GM19351 (cell line): Measurements from ENCODE around the gene REV3L.
"Not testable (repeated sequence)": the region's sequence is repeated elsewhere in the genome, so short reads cannot be mapped to it uniquely, and the experiment has no call there.

Source experiments
- ATAC-seq: cut with Tn5 transposase; IDR thresholded peaks from one replicate; pipeline ENCODE4 v1.9.1; 2021; ENCODE audit warnings: mild to moderate bottlenecking, moderate library complexity; ENCODE audit not compliant: unreplicated experiment

The REV3L gene, protein sequence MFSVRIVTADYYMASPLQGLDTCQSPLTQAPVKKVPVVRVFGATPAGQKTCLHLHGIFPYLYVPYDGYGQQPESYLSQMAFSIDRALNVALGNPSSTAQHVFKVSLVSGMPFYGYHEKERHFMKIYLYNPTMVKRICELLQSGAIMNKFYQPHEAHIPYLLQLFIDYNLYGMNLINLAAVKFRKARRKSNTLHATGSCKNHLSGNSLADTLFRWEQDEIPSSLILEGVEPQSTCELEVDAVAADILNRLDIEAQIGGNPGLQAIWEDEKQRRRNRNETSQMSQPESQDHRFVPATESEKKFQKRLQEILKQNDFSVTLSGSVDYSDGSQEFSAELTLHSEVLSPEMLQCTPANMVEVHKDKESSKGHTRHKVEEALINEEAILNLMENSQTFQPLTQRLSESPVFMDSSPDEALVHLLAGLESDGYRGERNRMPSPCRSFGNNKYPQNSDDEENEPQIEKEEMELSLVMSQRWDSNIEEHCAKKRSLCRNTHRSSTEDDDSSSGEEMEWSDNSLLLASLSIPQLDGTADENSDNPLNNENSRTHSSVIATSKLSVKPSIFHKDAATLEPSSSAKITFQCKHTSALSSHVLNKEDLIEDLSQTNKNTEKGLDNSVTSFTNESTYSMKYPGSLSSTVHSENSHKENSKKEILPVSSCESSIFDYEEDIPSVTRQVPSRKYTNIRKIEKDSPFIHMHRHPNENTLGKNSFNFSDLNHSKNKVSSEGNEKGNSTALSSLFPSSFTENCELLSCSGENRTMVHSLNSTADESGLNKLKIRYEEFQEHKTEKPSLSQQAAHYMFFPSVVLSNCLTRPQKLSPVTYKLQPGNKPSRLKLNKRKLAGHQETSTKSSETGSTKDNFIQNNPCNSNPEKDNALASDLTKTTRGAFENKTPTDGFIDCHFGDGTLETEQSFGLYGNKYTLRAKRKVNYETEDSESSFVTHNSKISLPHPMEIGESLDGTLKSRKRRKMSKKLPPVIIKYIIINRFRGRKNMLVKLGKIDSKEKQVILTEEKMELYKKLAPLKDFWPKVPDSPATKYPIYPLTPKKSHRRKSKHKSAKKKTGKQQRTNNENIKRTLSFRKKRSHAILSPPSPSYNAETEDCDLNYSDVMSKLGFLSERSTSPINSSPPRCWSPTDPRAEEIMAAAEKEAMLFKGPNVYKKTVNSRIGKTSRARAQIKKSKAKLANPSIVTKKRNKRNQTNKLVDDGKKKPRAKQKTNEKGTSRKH (N-terminal part only)

DNA sequence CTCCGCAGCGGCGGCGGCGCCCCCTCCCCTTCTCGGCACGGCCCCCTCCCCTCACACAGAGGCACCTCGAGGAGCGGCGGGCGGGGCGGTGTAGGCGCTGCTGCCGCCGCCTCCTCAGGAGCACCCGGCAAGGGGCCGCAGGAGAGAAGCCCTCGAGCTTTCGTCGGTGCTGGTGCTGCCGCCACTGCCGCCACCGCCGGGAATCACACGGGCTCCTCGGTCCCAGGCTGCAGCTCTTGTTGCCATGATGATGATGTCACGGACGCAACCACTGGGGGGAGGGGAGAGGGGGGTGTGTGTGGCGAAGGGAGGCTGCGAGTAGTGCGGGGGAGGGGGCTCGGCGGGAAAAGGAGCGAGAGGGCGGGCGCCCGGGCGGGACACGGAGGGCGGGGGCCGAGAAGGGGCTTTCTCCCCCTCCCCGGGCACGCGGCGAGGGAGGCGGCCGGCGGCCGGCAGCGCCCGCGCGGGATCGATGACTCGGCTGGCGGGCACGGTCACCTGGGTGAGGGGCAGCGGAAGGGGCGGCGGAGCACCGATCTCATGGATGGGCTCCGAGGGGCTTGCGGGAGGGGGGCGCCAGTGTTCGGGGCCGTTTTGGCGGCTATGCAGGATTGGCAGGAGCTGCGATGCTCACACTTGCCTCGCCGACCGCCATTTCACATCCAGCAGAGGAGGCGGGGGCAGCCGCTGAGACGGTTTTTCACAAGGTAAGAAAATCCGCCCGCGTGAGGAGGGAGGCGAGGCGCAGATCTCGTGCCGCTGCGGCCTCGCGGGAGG lies at the start of gene REV3L:
Gene REV3L (minus strand): TSS at position 260 of the 777 bp plus-strand sequence. CDS start 330 bp downstream, outside the sequence.
- peak; percentile 31 for ATAC-seq

DNA sequence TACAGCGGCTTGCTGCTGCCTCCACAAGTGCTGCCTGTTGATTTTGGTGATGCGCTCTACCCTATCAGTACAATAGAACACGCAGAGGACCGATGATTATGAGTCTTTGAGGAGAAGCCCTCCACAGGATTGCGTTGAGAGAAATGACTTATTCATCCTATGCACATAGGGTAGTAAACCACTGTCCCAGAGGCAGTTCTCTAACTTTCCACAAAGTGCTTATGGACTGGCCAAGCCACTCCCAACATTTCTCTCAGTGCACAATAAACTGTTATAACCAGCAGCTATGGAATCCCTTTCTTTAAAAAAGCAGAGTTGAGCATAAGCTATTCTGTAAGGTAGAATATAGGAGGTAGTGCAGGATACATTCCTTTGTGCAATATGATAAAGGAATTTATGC lies 48.2 kb upstream of the REV3L start:
- ATAC-seq: no peak

DNA sequence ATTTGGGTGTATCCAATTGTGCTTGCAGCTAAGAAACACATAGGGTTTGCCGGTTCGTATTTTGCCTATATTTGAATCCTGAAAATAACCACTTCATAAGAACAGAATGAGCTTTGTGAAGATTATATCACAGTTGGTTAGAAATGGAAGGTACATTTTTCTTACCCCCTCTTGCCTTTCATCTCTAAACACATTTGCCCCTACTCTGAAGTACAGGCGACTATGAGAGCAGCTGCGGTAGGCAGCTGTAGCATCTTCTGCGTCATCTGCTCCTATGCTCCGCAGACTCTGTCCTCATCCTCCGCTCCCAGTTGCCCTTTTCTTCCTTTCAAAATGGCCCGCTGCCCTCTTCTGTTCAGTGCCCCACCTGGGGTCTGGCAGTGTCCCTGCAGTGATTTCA lies 47.6 kb upstream of the REV3L start:
- no peak for ATAC-seq

DNA sequence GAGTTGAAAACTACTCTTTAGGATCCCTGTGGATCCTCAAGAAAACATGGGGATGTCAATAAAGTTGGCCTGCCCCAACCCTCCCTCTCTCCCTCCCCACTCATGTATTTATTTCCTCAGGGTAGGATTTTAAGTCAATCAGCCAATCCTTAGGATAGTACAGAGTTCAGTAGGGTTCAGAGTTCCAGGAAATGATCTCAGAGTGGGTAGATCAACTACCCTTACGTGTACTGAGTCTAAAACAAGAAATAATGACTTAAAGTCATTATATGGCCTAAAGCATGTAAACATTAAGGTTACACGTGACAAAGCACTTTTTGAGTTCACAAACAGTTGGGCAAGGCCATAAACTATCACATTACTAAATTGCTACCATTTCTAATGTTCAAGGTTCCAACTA lies 47.2 kb upstream of the REV3L start:
- ATAC-seq: no peak

DNA sequence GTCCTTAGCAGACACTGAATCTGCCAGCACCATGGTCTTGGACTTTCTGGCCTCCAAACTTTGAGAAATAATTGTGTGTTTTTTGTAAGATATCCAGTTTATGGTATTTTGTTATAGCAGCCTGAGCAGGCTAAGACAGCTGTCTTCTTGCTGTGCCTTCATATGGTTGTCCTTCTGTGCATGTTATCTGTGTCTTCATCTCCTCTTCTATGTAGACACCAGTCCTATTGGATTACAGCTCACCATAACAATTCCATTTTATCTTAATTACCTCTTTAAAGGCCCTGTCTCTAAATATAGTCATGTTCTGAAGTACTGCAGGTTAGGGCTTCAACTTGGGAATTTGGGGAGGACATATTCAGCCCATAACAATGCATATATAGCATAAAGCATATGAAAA lies 44.3 kb upstream of the REV3L start:
- no peak for ATAC-seq

DNA sequence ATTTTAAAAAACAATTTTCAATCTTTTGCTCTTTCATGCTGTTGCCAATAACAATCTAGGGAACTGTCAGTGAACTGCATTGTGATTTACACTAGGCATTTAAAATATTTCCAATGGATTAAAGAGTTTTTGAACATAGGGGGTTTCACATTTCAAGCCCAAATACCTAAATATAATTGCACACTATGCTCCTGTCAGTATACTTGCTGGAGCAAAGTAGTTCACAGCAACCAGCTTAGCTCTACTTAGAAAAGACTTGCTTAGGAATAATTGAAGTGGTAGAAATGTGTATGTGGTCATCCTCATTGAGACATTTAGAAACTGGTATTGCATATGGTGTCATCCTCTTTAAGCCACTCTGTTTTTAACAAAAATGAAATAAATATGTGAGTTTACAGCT lies 41.7 kb upstream of the REV3L start:
- ATAC-seq: no peak

DNA sequence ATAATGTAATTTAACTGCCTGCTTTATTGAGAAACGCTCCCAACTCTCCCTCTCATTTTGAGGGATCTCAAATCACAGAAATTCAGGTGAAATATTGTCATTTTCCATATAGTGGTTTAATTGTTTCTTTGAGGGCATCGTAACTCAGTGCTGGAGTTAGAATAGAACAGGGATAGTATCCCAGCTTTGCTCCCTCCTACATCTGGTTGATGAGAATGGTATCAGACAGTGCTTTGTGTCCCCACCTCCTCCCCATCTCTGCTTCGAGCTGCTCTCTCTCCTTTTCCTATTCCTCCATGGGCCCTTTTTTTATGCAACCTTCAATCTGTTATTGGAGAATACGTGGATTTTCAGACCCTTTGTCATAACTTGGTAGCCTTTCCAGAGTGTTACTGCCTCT lies 41.2 kb upstream of the REV3L start:
- ATAC-seq: no peak

DNA sequence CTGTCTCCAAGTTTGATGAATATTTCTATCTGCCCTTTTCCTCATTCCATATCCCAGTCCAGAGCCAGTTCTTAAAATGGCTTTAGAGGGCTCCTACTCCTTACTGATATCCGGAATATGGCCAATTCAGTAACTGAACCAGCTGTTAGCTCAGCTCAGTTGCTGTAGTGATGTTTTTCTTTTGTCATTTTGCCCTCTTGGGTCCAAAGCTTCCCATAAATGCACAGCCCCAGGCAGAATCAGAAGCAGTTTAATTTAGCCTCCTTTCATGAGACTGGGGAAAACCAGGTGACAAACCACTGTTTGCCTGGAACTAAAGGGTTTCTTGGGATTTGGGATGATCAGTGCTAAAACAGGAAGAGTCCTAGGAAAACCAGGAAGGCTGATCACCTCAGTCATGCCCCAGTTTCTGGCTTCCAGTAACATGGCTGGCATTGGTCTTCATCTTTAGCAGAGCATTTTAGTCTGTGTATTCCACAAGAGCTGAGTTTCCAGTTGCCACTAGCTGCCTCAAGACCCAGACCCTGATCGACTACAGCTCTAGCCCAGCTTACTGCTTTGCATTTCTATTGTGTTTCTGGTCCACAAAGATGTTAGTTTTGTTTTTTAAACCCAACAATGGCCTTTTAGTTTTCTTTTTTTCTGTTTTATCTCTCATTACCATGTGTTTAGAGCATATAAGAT lies 40.6 kb upstream of the REV3L start:
- no peak for ATAC-seq

DNA sequence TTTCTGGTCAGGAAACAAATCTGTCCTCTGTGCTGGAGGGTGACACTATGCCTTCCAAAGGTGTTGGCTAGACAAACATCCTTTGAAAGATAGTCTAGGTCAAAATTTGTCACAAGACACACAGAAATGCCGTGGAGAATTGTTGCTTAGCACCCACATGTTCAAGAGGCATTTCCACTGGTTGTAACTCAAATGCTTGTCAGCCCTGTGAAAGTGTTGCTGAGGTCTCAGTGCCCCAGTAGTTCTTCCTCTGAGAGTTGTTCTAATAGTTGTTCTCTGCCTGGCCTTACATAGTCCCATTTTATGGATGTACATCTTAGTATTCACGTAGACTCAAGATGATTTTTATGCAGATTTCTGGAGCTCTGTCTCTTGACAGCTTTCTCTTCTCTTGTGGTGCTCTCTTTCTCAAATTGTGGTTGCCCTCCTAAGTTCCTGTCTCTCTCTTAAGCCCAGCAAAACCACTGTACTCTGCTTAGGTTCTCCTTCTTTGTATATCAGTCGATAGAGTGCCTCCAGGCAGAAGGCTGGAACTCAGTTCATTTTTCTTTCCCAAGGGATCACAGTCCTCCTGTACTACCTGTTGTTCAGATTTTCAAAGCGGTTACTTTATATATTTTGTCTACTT lies 39.5 kb upstream of the REV3L start:
- ATAC-seq: no peak

DNA sequence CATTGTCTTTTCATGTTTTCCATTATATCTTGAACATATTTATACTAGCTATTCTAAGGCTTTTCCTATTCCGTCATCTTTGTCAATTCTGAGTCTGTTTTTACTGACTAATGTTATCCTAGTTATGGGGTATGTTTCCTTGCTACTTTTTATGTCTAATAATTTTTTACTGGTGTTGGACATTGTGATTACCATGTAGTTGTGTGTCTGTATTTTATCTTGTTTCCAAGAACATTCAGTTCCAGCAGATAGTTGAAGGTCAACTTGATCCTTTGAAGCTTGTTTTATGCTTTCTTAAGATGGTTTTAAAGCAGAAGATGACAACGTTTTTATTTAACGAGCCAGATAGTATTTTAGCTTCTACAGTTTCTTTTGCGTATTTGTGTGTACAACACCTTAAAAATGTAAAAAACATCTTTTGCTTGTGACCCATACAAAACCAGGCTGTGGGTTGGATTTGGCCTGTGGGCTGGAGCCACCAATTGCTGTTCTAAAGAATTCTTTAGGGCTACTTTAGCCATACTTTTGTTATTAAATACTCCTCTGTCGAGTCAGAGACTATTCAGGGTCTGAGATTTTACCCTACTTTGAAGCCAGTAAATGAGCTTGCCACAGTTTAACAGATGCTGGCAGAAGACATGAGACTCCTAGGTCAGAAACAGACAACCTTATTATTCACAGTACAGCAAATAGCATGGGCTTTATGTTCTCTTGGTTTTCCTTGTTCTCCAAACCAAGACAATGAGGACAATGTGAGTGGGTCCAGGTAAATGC lies 38.7 kb upstream of the REV3L start:
- ATAC-seq: no peak

DNA sequence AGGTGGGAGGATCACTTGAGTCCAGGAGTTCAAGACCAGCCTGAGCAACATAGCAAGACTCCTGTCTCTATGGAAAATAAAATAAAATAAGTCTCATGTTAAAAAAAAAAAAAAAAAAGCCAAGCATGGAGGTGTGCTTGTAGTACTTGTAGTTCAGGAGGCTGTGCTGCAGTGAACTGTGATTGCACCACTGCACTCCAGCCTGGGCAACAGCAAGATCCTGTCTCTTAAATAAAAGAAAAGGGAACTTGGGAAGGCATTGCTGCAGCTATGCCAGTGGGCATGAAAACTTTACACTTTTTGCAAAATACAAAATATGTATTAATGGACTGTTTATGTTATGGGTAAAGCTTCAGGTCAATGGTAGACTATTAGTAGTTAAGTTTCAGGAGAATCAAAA lies 37.5 kb upstream of the REV3L start:
- ATAC-seq: no peak

DNA sequence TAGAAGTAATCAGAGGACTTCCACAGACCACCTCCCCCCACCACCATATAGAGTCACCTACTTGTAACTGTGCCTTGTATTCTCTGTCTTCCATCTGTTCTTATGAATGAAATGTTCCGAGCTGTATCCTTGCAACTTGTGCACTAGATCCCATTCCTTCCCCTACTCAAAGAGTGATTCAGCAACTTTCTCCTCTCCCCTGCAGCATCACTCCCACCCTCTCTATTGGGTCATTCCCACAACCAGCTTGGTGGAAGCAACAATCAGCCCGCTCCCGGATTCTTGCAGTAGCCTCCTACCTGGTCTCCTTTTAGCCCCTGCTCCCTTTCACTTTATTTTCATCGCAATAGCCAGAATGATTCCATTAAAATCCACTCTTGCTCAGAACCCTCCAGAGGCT lies 34.9 kb upstream of the REV3L start:
- no peak for ATAC-seq

DNA sequence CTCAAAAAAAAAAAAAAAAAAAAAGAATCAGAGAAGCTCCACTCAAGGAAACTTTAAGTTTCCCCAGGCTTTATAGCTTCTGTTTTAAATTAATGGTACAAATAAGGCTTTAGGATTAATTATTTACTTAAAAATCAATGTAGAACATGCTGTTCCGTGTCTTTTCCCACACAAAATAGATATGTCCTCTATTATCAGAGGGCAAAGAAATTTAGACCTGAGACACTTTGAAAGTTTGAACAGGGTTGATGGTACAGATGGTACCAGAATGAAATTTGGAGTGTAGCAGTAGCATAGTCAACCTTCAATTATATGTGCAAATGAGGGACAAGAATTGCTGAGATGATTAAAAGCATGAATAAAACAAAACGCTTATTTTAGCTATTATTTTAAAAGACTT lies 32.2 kb upstream of the REV3L start:
- no peak for ATAC-seq

DNA sequence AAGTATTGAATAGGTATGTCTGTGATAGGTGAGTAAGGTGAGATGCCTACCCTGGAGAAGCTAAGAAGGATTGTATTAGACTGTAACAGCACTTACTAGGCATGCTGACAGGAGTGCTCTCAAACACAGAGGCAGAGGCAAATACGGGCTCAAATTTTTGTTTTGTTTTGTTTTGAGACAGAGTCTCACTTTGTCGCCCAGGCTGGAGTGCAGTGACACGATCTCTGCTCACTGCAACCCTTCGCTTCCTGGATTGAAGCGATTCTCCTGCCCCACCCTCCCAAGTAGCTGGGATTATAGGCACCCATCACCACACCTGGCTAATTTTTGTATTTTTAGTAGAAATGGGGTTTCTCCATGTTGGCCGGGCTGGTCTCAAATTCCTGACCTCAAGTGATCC lies 31.5 kb upstream of the REV3L start:
- ATAC-seq: not testable (repeated sequence)

DNA sequence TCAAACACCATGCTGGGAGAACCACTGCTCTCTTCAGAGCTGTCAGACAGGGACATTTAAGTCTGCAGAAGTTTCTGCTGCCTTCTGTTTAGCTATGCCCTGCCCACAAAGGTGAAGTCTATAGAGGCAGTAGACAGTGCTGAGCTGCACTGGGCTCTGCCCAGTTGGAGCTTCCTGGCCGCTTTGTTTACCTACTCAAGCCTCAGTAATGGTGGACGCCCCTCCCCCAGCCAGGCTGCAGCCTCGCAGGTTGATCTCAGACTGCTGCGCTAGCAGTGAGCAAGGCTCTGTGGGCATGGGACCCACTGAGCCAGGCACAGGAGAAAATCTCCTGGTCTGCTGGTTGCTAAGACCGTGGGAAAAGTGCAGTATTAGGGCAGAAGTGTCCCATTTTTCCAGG lies 24.2 kb upstream of the REV3L start:
- ATAC-seq: not testable (repeated sequence)

DNA sequence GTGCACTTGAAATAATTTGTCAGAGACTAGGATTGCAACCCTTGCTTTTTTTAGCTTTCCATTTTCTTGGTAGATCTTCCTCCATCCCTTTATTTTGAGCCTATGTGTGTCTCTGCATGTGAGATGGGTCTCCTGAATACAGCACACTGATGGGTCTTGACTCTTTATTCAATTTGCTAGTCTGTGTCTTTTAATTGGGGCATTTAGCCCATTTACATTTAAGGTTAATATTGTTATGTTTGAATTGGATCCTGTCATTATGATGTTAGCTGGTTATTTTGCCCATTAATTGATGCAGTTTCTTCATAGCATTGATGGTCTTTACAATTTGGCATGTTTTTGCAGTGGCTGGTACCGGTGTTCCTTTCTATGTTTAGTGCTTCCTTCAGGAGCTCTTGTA lies 22.5 kb upstream of the REV3L start:
- ATAC-seq: not testable (repeated sequence)

DNA sequence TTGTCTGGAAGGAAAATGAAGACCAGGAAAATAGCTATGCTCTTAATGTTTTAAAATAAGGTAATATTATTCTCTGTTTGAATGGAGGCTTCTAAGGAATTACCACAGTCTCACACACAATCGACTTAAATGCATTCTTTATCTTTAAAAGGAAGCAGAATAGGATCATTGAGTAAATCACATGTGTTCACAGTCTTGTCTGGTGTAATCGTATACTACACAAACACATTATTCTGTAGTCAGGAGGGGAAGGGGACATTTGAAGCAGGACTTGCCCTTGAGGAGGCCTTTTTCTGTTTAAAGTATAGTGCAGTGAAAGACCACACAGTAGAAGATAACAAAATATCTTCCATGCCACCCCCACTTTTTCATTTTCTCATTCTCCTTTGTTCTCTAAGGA lies 20.6 kb upstream of the REV3L start:
- no peak for ATAC-seq

DNA sequence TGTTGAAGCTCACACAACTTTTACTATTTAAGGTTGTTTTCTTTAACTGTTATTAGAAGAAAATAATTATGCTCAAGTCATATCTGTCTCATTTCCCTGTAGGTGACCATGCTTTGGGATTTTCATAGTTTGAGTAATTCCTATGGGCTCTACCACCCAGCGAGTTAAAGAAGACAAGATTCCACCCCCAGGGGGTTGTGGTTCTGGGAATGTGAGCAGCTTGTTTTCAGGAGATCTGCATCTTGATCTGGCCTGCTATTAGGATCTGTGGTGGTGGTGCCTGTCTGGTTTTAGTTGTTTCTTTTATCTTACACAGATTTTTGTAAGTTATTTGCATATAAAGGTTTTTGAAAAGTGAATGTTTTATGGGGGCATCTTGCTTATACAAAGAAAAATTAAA lies 20.2 kb upstream of the REV3L start:
- ATAC-seq: no peak

DNA sequence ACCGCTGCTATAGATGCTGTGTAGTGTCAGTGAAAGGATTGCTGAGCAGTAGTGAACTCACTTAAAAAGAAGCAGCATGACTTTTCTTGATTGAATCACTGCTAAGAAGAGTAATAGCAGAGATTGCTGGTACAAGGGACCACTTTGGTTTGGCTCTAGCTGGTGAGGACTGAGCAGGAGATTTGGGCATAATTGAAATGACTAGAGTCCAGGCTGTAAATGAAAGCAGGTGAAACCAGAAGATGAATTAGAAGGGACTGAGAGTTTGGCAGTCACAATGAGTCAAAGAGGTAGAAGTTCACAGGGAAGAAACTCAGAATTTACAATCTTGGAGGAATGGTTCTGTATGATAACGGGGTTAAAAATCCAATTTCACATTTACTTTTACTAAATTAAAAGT lies 19.1 kb upstream of the REV3L start:
- ATAC-seq: no peak
